C4-2B (cell line): Measurements from ENCODE around the gene ENAH.
"Not testable (repeated sequence)": the region's sequence is repeated elsewhere in the genome, so short reads cannot be mapped to it uniquely, and the experiment has no call there.

ENCODE experiments used
- H3K27ac ChIP-seq: fragments of 450-650 bp; 2 replicates; pipeline ENCODE4 v1.5.1; 2017
- ZFX ChIP-seq: fragments of 450-650 bp; IDR thresholded peaks from 2 replicates; pipeline ENCODE4 v1.6.1; 2017
- TF ChIP-seq, protein P1 (sequence below): fragments of 450-650 bp; conservative IDR thresholded peaks from 2 replicates; pipeline ENCODE4 v1.5.1; 2017; ENCODE audit warnings: mild to moderate bottlenecking

Gene ENAH

DNA sequence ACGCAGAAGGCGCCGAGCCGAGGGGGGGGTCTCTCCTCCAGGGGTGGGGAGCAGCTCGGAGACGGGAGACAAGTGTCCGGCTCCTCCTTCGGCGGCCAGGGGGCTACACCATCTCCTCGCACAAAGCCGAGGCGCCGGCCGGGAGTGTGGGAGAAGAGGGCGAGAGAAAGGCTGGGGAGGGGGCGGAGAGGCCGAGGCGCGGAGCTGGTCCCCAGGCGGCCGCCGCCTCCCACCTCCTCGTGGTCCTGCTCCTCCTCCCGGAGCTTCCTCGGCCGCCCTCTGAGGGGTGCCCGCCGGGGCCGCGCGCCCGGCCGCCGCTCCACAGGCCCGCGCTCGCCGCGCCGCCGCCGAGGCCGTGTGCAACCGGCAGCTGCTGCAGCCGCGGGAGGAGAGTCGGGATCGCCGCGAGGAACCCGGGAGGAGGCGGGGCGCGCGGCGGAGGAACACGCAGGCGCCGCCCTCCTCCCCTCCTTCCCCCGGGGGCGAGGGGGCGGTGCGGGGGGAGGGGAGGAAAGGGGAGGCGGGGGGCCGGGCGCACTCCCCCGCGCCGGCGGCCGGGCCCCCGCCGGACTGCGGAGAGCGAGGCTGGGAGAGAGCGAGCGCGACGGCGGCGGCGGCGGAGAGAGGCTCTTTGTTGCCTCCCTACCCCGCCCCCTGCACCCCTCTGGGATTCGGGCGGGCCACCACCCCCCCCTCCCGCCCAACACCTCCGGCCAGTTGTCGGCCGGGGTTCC is at the start of gene ENAH:
Gene ENAH (minus strand): TSS at position 395 of the 734 bp plus-strand sequence. CDS start 433 bp downstream, outside the sequence.
- TF ChIP-seq ZFX = peak; percentile 78
- TF ChIP-seq, protein P1, sequence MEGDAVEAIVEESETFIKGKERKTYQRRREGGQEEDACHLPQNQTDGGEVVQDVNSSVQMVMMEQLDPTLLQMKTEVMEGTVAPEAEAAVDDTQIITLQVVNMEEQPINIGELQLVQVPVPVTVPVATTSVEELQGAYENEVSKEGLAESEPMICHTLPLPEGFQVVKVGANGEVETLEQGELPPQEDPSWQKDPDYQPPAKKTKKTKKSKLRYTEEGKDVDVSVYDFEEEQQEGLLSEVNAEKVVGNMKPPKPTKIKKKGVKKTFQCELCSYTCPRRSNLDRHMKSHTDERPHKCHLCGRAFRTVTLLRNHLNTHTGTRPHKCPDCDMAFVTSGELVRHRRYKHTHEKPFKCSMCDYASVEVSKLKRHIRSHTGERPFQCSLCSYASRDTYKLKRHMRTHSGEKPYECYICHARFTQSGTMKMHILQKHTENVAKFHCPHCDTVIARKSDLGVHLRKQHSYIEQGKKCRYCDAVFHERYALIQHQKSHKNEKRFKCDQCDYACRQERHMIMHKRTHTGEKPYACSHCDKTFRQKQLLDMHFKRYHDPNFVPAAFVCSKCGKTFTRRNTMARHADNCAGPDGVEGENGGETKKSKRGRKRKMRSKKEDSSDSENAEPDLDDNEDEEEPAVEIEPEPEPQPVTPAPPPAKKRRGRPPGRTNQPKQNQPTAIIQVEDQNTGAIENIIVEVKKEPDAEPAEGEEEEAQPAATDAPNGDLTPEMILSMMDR = no peak
- H3K27ac ChIP-seq = peak within 1 kb of the TSS; percentile 92

DNA sequence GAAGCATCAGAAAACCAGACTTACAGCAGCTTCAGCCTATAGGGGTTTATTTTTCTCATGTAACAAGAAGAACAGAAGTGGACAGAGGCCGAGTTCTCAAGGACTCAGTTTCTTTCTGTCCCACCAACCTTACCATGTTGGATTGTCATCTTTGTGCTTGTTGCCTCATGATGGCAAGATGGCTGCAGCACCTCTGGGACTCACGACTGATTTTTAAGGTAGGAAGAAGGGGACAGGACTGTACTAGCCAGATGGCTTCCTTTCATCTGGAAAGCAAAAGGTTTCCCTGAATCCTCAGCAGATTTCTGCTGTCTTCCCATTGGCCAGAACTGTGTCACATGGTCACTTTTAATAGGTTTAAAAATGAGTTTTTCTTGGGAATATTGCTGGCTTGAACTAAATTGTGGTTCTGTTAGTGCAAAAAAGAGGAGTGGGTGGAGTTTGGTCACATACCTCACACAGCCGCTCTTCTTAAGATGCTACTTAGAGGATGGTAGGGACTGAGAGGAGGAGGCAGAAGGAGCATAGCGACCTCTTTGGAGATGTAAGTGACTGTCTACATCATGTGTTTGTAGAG is 48.1 kb upstream of the ENAH start:
- TF ChIP-seq, protein P1 = no peak
- no peak for TF ChIP-seq ZFX
- H3K27ac ChIP-seq = no peak overlapping the region

DNA sequence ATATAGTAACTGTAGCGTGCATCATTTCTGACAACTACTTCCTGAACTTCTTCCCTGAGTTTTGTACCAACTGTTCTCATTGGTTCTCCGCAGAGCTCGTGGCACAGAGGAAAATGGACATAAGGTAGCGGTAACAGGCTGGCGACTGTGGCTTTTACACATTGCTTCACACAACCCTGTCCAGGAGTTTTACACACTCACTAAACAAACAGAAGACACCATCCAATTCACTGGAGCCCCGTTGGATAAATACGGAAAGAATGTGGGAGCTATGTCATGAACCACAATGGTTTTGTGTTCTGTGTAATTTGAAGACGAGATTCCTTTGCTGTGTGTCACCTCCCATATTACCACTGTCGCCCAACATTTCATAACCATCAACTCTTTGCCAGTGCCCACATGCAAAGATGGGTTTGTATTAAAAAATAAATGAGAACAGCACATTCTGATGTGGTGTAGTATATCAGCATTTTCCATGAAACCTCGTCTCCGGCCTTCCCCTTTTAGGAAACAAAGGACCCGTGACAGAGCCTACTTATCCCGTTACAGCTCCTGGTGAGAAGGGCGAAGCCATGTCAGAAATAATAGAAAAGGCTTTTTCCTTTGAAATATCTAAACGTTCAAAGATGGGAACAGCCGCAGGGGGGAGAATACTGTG is 47.4 kb upstream of the ENAH start:
- TF ChIP-seq ZFX = no peak
- TF ChIP-seq, protein P1 = no peak
- H3K27ac ChIP-seq = no peak overlapping the region

GRCh38 chr1:225699336-225699735 is 46.4 kb upstream of the ENAH start:
- TF ChIP-seq, protein P1 = no peak
- no peak for TF ChIP-seq ZFX
- no peak overlapping the region for H3K27ac ChIP-seq

DNA sequence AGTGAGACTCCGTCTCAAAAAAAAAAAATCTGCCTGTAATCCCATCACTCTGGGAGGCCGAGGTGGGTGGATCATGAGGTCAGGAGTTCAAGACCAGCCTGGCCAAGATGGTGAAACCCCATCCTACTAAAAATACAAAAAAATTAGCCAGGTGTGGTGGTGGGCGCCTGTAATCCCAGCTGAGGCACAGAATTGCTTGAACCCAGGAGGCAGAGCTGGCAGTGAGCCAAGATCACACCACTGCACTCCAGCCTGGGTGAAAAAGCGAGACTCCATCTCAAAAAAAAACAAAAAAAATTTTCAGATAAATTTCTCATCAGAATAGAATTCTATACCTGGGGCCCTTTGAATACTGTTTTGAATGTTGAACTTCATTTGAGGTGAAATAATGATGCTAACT is 45.3 kb upstream of the ENAH start:
- H3K27ac ChIP-seq = not testable (repeated sequence)

DNA sequence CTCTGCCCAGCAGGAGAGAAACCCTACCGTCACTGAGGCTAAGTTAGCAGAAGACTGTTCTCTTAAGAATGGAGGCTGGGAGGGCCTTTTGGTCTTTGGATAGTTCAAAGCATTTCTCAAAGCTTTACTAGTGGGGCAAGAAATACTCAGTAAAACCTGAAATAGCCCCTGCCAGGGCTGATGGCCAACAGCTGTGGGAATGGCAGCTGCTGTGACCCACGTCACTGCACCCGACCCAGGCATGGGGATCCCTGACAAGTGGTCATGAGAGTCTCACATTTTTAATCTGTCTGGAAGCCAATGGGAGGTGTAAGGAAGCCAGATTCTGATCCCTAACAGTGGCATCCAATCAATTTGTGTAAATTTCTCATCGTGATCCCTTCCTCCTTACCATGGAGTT is 44.5 kb upstream of the ENAH start:
- no peak overlapping the region for H3K27ac ChIP-seq
- TF ChIP-seq, protein P1 = no peak
- no peak for TF ChIP-seq ZFX

- TF ChIP-seq, protein P1 = no peak
- TF ChIP-seq ZFX = no peak
- peak overlapping the region; percentile 87; the same call in 1 of the 2 replicates for H3K27ac ChIP-seq
These were observed 42.8 kb upstream of the ENAH start for GRCh38 chr1:225695578-225696337.
